K562 (cell line): Measurements from ENCODE around the gene SLC34A1. TPM values are rescaled to one million over a fixed set of nuclear protein-coding genes. Genes with fewer than 3 reads are reported as not detected.

Experiments used
- ARID1B ChIP-seq: fragments of 450-650 bp; IDR thresholded peaks from 2 replicates; pipeline ENCODE4 v1.6.1; 2016; ENCODE audit warnings: antibody characterized with exemption, mild to moderate bottlenecking, inconsistent platforms
- ATF7 ChIP-seq: fragments of 450-650 bp; IDR thresholded peaks from 2 replicates; pipeline ENCODE4 v1.7.1; 2014; ENCODE audit warnings: mild to moderate bottlenecking, moderate library complexity
- CBFA2T3 ChIP-seq: fragments of 450-650 bp; IDR thresholded peaks from 2 replicates; pipeline ENCODE4 v1.6.1; 2017
- CBX8 ChIP-seq: fragments of 200-600 bp; sonication (generic); IDR thresholded peaks from 2 replicates; pipeline ENCODE4 v1.6.1; 2012; ENCODE audit warnings: borderline replicate concordance, mixed run types, low read depth, mild to moderate bottlenecking, moderate library complexity, mixed read lengths, low read length, control low read depth, inconsistent platforms; ENCODE audit not compliant: poor library complexity, severe bottlenecking; ENCODE audit errors: extremely low read depth
- DACH1 ChIP-seq: fragments of 450-650 bp; IDR thresholded peaks from 2 replicates; pipeline ENCODE4 v1.6.1; 2018; ENCODE audit not compliant: partially characterized antibody
- ELF4 ChIP-seq: fragments of 450-650 bp; formaldehyde crosslinking; IDR thresholded peaks from 2 replicates; pipeline ENCODE4 v1.4.0; 2022; ENCODE audit warnings: missing genetic modification characterization
- ESRRB ChIP-seq: fragments of 250-450 bp; sonication (Bioruptor Pico); IDR thresholded peaks from 2 replicates; pipeline ENCODE4 v1.5.0; 2020; ENCODE audit warnings: mild to moderate bottlenecking, moderate library complexity, borderline replicate concordance
- ETV1 ChIP-seq: fragments of 450-650 bp; conservative IDR thresholded peaks from 2 replicates; pipeline ENCODE4 v1.6.1; 2016; ENCODE audit warnings: missing genetic modification characterization, control low read depth, low read depth, missing compliant biosample characterization
- FOSL1 ChIP-seq: fragments of 200-800 bp; sonication (Bioruptor generic); conservative IDR thresholded peaks from 2 replicates; pipeline ENCODE4 v1.6.1; 2016; ENCODE audit warnings: missing genetic modification characterization, missing compliant biosample characterization
- GTF2E2 ChIP-seq: fragments of 200-800 bp; sonication (Bioruptor generic); IDR thresholded peaks from 2 replicates; pipeline ENCODE4 v1.6.1; 2016; ENCODE audit warnings: missing genetic modification characterization, missing compliant biosample characterization
- KDM2B ChIP-seq: fragments of 250-450 bp; sonication (Bioruptor Pico); IDR thresholded peaks from 2 replicates; pipeline ENCODE4 v1.8.0; 2021; ENCODE audit warnings: mild to moderate bottlenecking, moderate library complexity
- NUFIP1 ChIP-seq: fragments of 450-650 bp; IDR thresholded peaks from 2 replicates; pipeline ENCODE4 v1.6.1; 2018; ENCODE audit not compliant: partially characterized antibody
- PHF20 ChIP-seq: fragments of 450-650 bp; IDR thresholded peaks from 2 replicates; pipeline ENCODE4 v1.6.1; 2018; ENCODE audit not compliant: partially characterized antibody
- PHF8 ChIP-seq: fragments of 200-600 bp; sonication (generic); IDR thresholded peaks from 2 replicates; pipeline ENCODE4 v1.6.1; 2012; ENCODE audit warnings: mixed run types, mild to moderate bottlenecking, inconsistent platforms, low read length, moderate library complexity, borderline replicate concordance
- POLR2G ChIP-seq: fragments of 200-400 bp; formaldehyde crosslinking; IDR thresholded peaks from 2 replicates; pipeline ENCODE4 v1.6.1; 2017; ENCODE audit warnings: low read depth, mild to moderate bottlenecking, antibody characterized with exemption, low read length, moderate library complexity
- PYGO2 ChIP-seq: fragments of 450-650 bp; IDR thresholded peaks from 2 replicates; pipeline ENCODE4 v1.6.1; 2016; ENCODE audit warnings: mild to moderate bottlenecking, missing genetic modification characterization, moderate library complexity, missing compliant biosample characterization
- RCOR1 ChIP-seq, 2 experiments: IDR thresholded peaks; 2 replicates each; pipeline ENCODE4 v1.6.1; 2012; ENCODE audit warnings: low read depth in 2 of 2, low read length in 2 of 2, borderline replicate concordance in 1 of 2, improper control_type of control experiment in 1 of 2
- SIN3B ChIP-seq: fragments of 450-650 bp; IDR thresholded peaks from 2 replicates; pipeline ENCODE4 v1.6.1; 2017; ENCODE audit warnings: low read depth, mild to moderate bottlenecking, moderate library complexity
- SMARCA4 ChIP-seq: fragments of 450-650 bp; IDR thresholded peaks from 2 replicates; pipeline ENCODE4 v1.6.1; 2016
- SP1 ChIP-seq: sonication (generic); formaldehyde crosslinking; IDR thresholded peaks from 2 replicates; pipeline ENCODE4 v1.8.1; 2022; ENCODE audit warnings: mild to moderate bottlenecking, missing genetic modification reagents
- SPI1 ChIP-seq: IDR thresholded peaks from 2 replicates; pipeline ENCODE4 v1.6.1; 2011; ENCODE audit warnings: low read depth, low read length, control low read depth, borderline replicate concordance
- TARDBP ChIP-seq: fragments of 450-650 bp; IDR thresholded peaks from 2 replicates; pipeline ENCODE4 v1.6.1; 2016
- polyA plus RNA-seq, 8 experiments: library from polyadenylated mRNA; depleted of rRNA in 4 of 8; stranded (reverse) in 5 of 8; unstranded in 3 of 8; fragments of >200 nt; fragmentation: Nextera tagmentation in 2 of 8; fragmentation: Illumina TruSeq in 1 of 8; extraction: Ambion mirVana in 2 of 8; extraction: Trizol in 1 of 8; gene quantifications; 2 replicates each; pipeline versions ENCODE4 v1.2.1 to v1.2.3, GENCODE V29; 2011 to 2014; ENCODE audit warnings: inconsistent platforms in 1 of 8, missing spikeins in 1 of 8
- total RNA-seq, 7 experiments: library from RNA; depleted of rRNA in 6 of 7; stranded (reverse); fragments of >200 nt in 6 of 7; fragmentation: Illumina TruSeq in 2 of 7; extraction: Trizol in 2 of 7; gene quantifications; 2 replicates each; pipeline versions ENCODE4 v1.2.1 to v1.2.3, GENCODE V29; 2011 to 2021; ENCODE audit warnings: low replicate concordance in 1 of 7
- TF ChIP-seq, protein P1 (sequence below): fragments of 450-650 bp; IDR thresholded peaks from 2 replicates; pipeline ENCODE4 v1.6.1; 2014; ENCODE audit warnings: low read depth, mild to moderate bottlenecking, moderate library complexity, borderline replicate concordance
- TF ChIP-seq, protein P2 (sequence below), 2 experiments: fragments of 450-650 bp; IDR thresholded peaks; 2 replicates each; pipeline ENCODE4 v1.6.1; 2016
- TF ChIP-seq, protein P3 (sequence below): fragments of 250-450 bp; sonication (Bioruptor Pico); IDR thresholded peaks from 2 replicates; pipeline ENCODE4 v1.4.0; 2020; ENCODE audit warnings: mild to moderate bottlenecking

The SLC34A1 gene
- total and polyA plus RNA-seq, 9 of the 15 experiments (the other 6 are each of a cell fraction or from before 2014, with no cell fraction given), result not detected

DNA sequence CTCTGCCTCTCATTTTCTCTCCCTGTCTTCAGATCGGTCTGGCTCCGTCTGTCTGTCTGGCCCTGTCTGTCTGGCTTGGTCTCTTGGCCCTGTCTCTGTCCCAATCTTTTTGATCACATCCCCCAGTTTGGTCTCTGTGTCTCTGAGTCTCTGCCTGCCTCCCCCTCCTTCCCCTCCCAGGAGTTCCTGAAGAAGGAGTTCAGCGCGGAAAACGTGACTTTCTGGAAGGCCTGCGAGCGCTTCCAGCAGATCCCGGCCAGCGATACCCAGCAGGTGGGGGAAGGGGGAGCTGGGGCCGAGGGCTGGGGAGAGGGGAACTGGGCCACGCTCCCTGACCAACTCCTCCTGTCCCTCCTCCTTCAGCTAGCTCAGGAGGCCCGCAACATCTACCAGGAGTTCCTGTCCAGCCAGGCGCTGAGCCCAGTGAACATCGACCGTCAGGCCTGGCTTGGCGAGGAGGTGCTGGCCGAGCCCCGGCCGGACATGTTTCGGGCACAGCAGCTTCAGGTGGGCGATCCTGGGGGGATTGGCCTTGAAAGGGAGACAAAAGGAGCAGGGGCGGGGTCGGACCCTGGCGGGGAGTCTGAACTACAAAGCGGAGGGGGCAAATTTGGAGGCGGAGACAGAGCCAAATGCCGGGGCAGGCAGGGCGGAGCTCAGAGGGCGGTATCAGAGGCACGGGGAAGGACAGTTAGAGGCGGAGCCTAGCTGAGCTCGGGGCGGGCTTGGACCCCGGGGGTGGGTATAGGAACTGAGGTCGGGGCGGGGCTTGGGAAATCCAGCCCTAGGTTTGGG, 17.5 kb upstream of the SLC34A1 start (continued):
- TF ChIP-seq, protein P1, sequence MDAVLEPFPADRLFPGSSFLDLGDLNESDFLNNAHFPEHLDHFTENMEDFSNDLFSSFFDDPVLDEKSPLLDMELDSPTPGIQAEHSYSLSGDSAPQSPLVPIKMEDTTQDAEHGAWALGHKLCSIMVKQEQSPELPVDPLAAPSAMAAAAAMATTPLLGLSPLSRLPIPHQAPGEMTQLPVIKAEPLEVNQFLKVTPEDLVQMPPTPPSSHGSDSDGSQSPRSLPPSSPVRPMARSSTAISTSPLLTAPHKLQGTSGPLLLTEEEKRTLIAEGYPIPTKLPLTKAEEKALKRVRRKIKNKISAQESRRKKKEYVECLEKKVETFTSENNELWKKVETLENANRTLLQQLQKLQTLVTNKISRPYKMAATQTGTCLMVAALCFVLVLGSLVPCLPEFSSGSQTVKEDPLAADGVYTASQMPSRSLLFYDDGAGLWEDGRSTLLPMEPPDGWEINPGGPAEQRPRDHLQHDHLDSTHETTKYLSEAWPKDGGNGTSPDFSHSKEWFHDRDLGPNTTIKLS, result no peak
- TF ChIP-seq NUFIP1 (no peak), SIN3B (no peak), ESRRB (no peak), POLR2G (peak; percentile 88), TARDBP (0 out of 2 replicates have a peak, but pooled peaks have one; percentile 33), SP1 (CRISPR knock-in tag) (no peak; the same call in 1 of the 2 replicates), ETV1 (tag) (peak; percentile 26; the same call in 1 of the 2 replicates), SPI1 (peak; percentile 50; the same call in 1 of the 2 replicates), PHF20 (peak; percentile 54), CBX8 (no peak), CBFA2T3 (peak; percentile 24; the same call in 1 of the 2 replicates), ELF4 (CRISPR knock-in tag) (peak; percentile 85), DACH1 (no peak), RCOR1 (IDR thresholded peaks at IDR 0.05; ENCODE audit: borderline replicate concordance in 1 of 2, low read depth in 2 of 2, low read length in 2 of 2) (peak in 1 of 2 experiments; percentile 75; a peak in 2 of 4 replicates), KDM2B (CRISPR knock-in tag) (no peak), PYGO2 (tag) (no peak), SMARCA4 (peak; percentile 80), ATF7 (no peak; the same call in 1 of the 2 replicates), PHF8 (peak; percentile 81; the same call in 1 of the 2 replicates), FOSL1 (tag) (no peak; the same call in 1 of the 2 replicates), ARID1B (peak; percentile 57; the same call in 1 of the 2 replicates), GTF2E2 (tag) (peak; percentile 22; the same call in 1 of the 2 replicates)
- TF ChIP-seq, protein P2, sequence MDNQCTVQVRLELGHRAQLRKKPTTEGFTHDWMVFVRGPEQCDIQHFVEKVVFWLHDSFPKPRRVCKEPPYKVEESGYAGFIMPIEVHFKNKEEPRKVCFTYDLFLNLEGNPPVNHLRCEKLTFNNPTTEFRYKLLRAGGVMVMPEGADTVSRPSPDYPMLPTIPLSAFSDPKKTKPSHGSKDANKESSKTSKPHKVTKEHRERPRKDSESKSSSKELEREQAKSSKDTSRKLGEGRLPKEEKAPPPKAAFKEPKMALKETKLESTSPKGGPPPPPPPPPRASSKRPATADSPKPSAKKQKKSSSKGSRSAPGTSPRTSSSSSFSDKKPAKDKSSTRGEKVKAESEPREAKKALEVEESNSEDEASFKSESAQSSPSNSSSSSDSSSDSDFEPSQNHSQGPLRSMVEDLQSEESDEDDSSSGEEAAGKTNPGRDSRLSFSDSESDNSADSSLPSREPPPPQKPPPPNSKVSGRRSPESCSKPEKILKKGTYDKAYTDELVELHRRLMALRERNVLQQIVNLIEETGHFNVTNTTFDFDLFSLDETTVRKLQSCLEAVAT (IDR thresholded peaks at IDR 0.05), result peak in 1 of 2 experiments; percentile 99; a peak in 2 of 4 replicates
- TF ChIP-seq, protein P3, sequence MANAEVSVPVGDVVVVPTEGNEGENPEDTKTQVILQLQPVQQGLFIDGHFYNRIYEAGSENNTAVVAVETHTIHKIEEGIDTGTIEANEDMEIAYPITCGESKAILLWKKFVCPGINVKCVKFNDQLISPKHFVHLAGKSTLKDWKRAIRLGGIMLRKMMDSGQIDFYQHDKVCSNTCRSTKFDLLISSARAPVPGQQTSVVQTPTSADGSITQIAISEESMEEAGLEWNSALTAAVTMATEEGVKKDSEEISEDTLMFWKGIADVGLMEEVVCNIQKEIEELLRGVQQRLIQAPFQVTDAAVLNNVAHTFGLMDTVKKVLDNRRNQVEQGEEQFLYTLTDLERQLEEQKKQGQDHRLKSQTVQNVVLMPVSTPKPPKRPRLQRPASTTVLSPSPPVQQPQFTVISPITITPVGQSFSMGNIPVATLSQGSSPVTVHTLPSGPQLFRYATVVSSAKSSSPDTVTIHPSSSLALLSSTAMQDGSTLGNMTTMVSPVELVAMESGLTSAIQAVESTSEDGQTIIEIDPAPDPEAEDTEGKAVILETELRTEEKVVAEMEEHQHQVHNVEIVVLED (CRISPR knock-in tag), result no peak
